GM12865 (cell line): ENCODE results near the gene TRIM10.

Experiments used
- DNase-seq: peaks from one replicate; pipeline ENCODE4 v3.0.0; 2010; ENCODE audit warnings: low read depth
- H3K4me3 ChIP-seq: 2 replicates; pipeline ENCODE4 v1.5.1; 2011; ENCODE audit warnings: mild to moderate bottlenecking, low read depth, low read length, control low read depth
- CTCF ChIP-seq: IDR thresholded peaks from 2 replicates; pipeline ENCODE4 v1.5.1; 2011; ENCODE audit warnings: low read length, control low read depth, low read depth, inconsistent platforms; ENCODE audit not compliant: insufficient read depth; ENCODE audit errors: missing control alignments

TRIM10 gene

GRCh38 chr6:30152016-30152673 lies 8.9 kb downstream of the TRIM10 start:
- TF ChIP-seq CTCF, result no peak
- DNase-seq, result no peak
- H3K4me3 ChIP-seq, result no peak overlapping the region

GRCh38 chr6:30151580-30151979 lies 9.4 kb downstream of the TRIM10 start:
- no peak overlapping the region for H3K4me3 ChIP-seq
- DNase-seq, result no peak
- TF ChIP-seq CTCF, result no peak

- no peak overlapping the region for H3K4me3 ChIP-seq
- TF ChIP-seq CTCF, result no peak
- no peak for DNase-seq
These were observed 10.2 kb downstream of the TRIM10 start for GRCh38 chr6:30150671-30151395.

- TF ChIP-seq CTCF, result no peak
- DNase-seq, result no peak
- H3K4me3 ChIP-seq, result no peak overlapping the region
These were observed 11.0 kb downstream of the TRIM10 start for GRCh38 chr6:30149858-30150550.

GRCh38 chr6:30149234-30149633 lies 11.8 kb downstream of the TRIM10 start:
- no peak for TF ChIP-seq CTCF
- no peak for DNase-seq
- H3K4me3 ChIP-seq, result no peak overlapping the region

- no peak for TF ChIP-seq CTCF
- no peak overlapping the region for H3K4me3 ChIP-seq
- DNase-seq, result peak; percentile 16
These were observed 13.9 kb downstream of the TRIM10 start for GRCh38 chr6:30147096-30147495.
